ENCODE data around the gene PRMT7.

Gene PRMT7

GRCh38 chr16:68389006-68389405 is 78.2 kb downstream of the PRMT7 start:
- no peak for DNase-seq (ENCODE audit: low read depth)
- TF ChIP-seq, protein P1, sequence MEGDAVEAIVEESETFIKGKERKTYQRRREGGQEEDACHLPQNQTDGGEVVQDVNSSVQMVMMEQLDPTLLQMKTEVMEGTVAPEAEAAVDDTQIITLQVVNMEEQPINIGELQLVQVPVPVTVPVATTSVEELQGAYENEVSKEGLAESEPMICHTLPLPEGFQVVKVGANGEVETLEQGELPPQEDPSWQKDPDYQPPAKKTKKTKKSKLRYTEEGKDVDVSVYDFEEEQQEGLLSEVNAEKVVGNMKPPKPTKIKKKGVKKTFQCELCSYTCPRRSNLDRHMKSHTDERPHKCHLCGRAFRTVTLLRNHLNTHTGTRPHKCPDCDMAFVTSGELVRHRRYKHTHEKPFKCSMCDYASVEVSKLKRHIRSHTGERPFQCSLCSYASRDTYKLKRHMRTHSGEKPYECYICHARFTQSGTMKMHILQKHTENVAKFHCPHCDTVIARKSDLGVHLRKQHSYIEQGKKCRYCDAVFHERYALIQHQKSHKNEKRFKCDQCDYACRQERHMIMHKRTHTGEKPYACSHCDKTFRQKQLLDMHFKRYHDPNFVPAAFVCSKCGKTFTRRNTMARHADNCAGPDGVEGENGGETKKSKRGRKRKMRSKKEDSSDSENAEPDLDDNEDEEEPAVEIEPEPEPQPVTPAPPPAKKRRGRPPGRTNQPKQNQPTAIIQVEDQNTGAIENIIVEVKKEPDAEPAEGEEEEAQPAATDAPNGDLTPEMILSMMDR (IDR thresholded peaks at IDR 0.05; ENCODE audit: low read depth, low read length, missing control alignments) = no peak
- in situ Hi-C loops (cut with HindIII; ENCODE audit: low sequenced_read_pairs) = no loop called here
- no peak overlapping the region for H3K4me3 ChIP-seq (ENCODE audit: low read depth, low read length)

DNA sequence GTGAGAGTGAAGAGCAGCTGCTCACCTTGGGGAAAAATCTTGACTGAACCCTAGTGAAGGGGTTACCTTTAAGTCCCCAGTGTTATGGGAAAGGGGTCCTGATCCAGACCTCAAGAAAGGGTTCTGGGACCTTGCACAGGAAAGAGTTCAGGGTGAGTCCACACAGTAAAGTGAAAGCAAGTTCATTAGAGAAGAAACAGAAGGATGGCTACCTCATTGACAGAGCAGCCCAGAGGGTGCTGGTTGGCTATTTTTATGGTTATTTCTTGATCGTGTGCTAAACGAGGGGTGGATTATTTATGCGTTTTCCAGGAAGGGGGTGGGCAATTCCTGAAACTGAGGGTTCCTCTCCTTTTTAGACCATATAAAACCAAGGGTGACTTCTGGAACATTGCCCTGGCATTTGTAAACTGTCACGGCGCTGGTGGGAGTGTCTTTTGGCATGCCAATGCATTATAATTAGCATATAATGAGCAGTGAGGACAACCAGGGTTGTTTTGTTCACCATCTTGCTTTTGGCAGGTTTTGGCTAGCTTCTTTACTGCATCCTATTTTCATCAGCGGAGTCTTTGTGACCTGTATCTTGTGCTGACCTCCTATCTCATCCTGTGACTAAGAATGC is 79.0 kb downstream of the PRMT7 start:
- in situ Hi-C loops (cut with HindIII; ENCODE audit: low sequenced_read_pairs) = no loop called here
- no peak for DNase-seq (ENCODE audit: low read depth)
- TF ChIP-seq, protein P1 (IDR thresholded peaks at IDR 0.05; ENCODE audit: low read depth, low read length, missing control alignments) = no peak
- no peak overlapping the region for H3K4me3 ChIP-seq (ENCODE audit: low read depth, low read length)

DNA sequence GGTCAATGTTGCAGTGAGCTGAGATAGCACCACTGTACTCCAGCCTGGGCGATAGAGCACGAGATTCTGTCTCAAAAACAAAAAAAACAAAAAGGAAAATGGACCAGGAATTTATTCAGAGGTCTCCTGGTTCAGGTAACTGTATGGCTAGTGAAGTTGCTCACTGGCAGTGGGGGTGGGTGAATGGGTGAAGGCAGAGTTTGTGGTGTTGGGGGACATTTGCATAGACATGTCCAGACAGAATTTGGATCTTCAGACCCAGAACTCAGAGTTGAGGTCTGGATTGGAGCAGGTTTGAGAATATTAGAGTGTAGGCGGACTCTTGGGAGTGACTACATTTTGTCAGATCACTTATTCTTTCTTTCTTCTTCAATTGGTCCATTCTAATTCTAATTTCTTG is 82.5 kb downstream of the PRMT7 start:
- in situ Hi-C loops (cut with HindIII; ENCODE audit: low sequenced_read_pairs) = no loop called here
- no peak overlapping the region for H3K4me3 ChIP-seq (ENCODE audit: low read depth, low read length)
- DNase-seq (ENCODE audit: low read depth) = no peak
- TF ChIP-seq, protein P1 (IDR thresholded peaks at IDR 0.05; ENCODE audit: low read depth, low read length, missing control alignments) = no peak

GRCh38 chr16:68395167-68395786 is 84.5 kb downstream of the PRMT7 start:
- DNase-seq (ENCODE audit: low read depth) = no peak
- in situ Hi-C loops (cut with HindIII; ENCODE audit: low sequenced_read_pairs) = loop anchor here (5.0 kb wide), 1 partner anchor 78 kb away; no protein-coding TSS in a partner anchor
- H3K4me3 ChIP-seq (ENCODE audit: low read depth, low read length) = no peak overlapping the region
- TF ChIP-seq, protein P1 (IDR thresholded peaks at IDR 0.05; ENCODE audit: low read depth, low read length, missing control alignments) = no peak

DNA sequence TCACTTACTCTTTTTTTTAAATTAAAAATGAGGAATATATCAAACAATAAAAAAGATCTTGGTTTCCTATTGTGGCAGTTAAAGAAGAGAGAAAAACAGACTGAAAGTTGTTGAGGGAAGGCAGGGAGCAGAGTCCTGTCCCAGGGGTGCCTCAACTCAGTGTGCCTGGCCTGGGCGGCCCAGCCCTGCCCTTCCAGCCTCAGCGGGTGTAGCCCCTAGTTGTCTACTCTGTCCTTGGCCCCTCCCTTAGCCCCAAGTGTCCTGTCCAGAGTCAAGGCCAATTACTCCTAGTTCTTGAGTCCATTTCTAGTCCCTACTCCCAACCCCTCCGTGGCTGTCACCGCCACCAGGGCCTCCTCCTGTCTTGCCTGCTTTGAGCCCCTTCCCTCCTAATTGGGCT is 85.0 kb downstream of the PRMT7 start:
- no peak for DNase-seq (ENCODE audit: low read depth)
- in situ Hi-C loops (cut with HindIII; ENCODE audit: low sequenced_read_pairs) = loop anchor here (5.0 kb wide), 1 partner anchor 79 kb away; no protein-coding TSS in a partner anchor

DNA sequence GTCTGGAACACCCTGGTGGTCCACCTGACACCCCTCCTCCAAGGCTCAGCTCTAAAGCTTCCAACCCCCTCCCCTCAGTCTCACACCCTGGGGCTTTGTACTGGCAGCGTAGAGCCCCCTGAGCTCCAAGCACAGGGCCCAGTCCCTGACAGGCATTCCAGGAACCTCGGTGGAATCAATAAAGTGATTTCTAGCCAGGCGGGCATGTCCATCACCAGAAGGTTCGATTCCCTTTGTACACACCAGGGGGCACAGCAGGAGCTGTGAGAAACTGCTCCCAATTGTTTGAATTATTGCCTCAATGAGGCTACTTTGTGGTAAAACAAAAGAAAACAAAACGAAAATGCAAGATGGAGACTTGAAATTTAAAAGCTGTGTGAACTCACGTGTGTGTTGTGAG is 85.7 kb downstream of the PRMT7 start:
- in situ Hi-C loops (cut with HindIII; ENCODE audit: low sequenced_read_pairs) = loop anchor here (5.0 kb wide), 1 partner anchor 79 kb away; no protein-coding TSS in a partner anchor
- no peak for DNase-seq (ENCODE audit: low read depth)
- TF ChIP-seq, protein P1 (IDR thresholded peaks at IDR 0.05; ENCODE audit: low read depth, low read length, missing control alignments) = peak; percentile 52
- no peak overlapping the region for H3K4me3 ChIP-seq (ENCODE audit: low read depth, low read length)

More for the DNA sequence above, 85.0 kb downstream of the PRMT7 start:
- TF ChIP-seq, protein P1 (IDR thresholded peaks at IDR 0.05; ENCODE audit: low read depth, low read length, missing control alignments) = no peak
- H3K4me3 ChIP-seq (ENCODE audit: low read depth, low read length) = no peak overlapping the region
